ENCODE results near the gene MINDY4. TPM values are rescaled to one million over a fixed set of nuclear protein-coding genes. Genes with fewer than 3 reads are reported as not detected.

MINDY4 gene
- total RNA-seq, 1 donor from 2014 or later: 13.8 TPM

DNA sequence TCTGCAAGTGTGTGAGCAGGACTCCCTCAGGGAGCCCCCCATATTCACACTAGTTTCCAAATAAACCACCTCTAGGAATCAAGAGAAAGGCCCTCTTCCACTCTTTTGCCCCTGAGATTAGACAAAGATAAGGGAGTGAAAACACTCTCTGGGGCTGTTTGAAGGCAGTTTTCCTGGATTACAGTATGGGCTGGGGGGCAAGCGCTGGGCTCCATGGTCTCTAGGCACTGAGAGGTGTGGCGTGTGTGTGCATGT lies 141.4 kb downstream of the MINDY4 start:
- no peaks in the 10 kb centered on the region for H3K27me3 ChIP-seq (ENCODE audit: low read depth)
- no peaks in the 10 kb centered on the region for H3K36me3 ChIP-seq
- TF ChIP-seq, protein P1, sequence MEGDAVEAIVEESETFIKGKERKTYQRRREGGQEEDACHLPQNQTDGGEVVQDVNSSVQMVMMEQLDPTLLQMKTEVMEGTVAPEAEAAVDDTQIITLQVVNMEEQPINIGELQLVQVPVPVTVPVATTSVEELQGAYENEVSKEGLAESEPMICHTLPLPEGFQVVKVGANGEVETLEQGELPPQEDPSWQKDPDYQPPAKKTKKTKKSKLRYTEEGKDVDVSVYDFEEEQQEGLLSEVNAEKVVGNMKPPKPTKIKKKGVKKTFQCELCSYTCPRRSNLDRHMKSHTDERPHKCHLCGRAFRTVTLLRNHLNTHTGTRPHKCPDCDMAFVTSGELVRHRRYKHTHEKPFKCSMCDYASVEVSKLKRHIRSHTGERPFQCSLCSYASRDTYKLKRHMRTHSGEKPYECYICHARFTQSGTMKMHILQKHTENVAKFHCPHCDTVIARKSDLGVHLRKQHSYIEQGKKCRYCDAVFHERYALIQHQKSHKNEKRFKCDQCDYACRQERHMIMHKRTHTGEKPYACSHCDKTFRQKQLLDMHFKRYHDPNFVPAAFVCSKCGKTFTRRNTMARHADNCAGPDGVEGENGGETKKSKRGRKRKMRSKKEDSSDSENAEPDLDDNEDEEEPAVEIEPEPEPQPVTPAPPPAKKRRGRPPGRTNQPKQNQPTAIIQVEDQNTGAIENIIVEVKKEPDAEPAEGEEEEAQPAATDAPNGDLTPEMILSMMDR (IDR thresholded peaks at IDR 0.05): no peak
- DNase-seq: no peak
- ATAC-seq: no peak
- H3K4me3 ChIP-seq: peak overlapping the region; percentile 70
- peak overlapping the region; percentile 83 for H3K27ac ChIP-seq
- peaks cover 44% of the 10 kb centered on the region for H3K4me1 ChIP-seq
- intact Hi-C loops (cut with DNase I): no loop called here
- no peaks in the 10 kb centered on the region for H3K9me3 ChIP-seq

DNA sequence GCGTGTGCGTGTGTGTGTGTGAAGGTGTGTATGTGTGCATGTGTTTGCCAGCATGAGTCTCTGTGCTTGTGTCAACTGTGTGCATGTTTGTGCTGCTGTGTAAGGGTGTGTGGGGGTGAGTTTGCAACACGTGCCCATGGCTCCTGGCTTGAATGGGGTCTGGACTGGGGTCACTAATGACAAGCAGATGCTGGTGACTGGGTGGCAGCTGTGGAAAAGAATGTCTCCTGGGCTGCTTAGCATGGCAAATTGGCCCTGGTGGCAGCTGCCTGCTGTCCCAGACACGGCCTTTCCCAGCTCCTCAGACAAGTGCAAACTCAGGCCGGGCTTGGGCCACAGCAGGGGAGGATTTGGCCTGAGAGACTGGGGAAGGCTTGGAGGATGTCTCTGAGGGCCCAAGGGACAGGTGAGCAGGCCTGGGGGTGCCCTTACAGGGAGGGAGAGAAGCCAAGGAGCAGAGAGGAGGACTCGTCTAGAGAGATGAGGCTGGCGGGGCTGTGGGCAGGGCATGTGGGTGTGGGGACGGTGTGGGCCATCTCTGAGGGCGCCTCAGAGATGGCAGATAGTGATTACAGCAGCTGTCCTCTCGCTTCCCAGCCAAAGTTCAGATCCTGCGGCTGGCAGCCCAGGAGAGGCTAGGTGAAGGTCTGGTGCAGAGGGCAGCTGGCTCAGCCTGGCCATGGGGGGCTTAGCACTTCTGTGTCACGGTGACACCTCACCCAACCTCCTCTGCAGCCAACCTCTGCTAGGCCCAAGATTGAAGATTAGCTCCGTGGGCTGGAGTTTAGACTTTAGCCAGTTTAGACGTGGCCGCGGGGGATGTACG lies 142.0 kb downstream of the MINDY4 start:
- H3K4me3 ChIP-seq: peak overlapping the region; percentile 70
- TF ChIP-seq, protein P1 (IDR thresholded peaks at IDR 0.05): no peak
- no peaks in the 10 kb centered on the region for H3K27me3 ChIP-seq (ENCODE audit: low read depth)
- intact Hi-C loops (cut with DNase I): no loop called here
- H3K9me3 ChIP-seq: no peaks in the 10 kb centered on the region
- H3K4me1 ChIP-seq: peaks cover 42% of the 10 kb centered on the region
- peak overlapping the region; percentile 83 for H3K27ac ChIP-seq
- ATAC-seq: peak in 1 of 2 donors; percentile 3
- no peak for DNase-seq
- H3K36me3 ChIP-seq: peaks cover 1% of the 10 kb centered on the region

DNA sequence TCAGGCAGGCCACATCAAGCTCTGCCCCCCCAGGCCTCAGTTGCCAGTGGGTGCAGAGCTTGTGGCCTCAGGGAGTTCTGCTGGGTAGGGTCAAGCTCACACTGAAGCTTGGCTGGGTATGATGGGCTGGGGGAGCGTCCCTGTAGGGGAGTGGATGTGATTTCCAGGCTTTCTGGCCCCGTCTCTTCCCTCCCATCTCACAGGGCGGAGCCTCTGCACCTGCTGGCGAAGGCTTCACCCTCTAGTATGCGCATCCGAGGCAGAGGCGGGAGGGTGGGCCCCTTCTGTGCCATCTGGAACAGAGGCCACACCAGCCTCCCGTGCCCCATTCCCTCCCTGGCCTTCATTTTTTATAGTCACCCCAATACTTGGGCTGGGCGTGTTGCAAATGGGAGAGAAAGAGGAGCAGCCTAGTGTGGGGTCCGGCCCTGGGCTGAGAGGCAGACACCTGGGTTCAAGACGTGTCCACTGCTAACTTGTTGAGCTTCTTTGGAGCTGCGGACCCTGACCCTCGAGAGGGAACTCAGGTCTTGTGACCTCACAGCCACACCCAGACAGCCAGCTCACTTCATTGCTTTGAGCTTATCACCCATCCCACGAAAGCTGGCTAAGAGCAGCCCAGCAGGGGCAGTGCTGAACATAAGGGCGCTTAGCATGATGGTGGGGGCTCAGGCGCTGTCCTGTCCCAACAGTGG lies 142.8 kb downstream of the MINDY4 start:
- peak in 1 of 2 donors; percentile 24 for ATAC-seq

DNA sequence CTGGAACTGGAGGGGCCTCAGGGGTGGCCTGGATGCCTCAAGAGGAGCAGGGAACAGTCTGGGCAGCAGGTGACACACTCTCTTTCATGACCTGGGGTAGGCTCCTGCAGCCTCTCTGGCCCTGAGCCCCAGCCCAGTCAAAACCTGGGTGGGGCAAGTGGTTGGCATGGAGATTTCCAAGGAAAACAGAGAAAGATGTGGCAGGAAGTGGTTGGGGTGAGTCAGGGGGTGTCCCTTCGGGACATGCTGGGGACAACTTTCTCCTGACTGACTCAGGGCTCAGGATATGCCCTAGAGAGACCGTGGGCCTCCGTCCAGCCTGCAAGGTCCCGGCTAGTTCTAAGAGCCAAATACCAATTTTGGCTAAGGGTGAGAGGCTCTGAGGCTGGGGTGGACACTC lies 143.4 kb downstream of the MINDY4 start:
- intact Hi-C loops (cut with DNase I): no loop called here
- Histone ChIP-seq H3K4me1 (peaks cover 45% of the 10 kb centered on the region), H3K36me3 (peaks cover 5% of the 10 kb centered on the region), H3K27ac (peak overlapping the region; percentile 83), H3K4me3 (peak overlapping the region; percentile 70), H3K9me3 (no peaks in the 10 kb centered on the region), H3K27me3 (ENCODE audit: low read depth) (no peaks in the 10 kb centered on the region)
- ATAC-seq: peak; percentile 3 to 27
- no peak for DNase-seq
- TF ChIP-seq, protein P1 (IDR thresholded peaks at IDR 0.05): no peak

More for the DNA sequence above, 142.8 kb downstream of the MINDY4 start:
- no peaks in the 10 kb centered on the region for H3K27me3 ChIP-seq (ENCODE audit: low read depth)
- H3K27ac ChIP-seq: peak overlapping the region; percentile 83
- H3K9me3 ChIP-seq: no peaks in the 10 kb centered on the region
- intact Hi-C loops (cut with DNase I): no loop called here
- TF ChIP-seq, protein P1 (IDR thresholded peaks at IDR 0.05): no peak
- peaks cover 43% of the 10 kb centered on the region for H3K4me1 ChIP-seq
- H3K36me3 ChIP-seq: peaks cover 5% of the 10 kb centered on the region
- no peak for DNase-seq
- H3K4me3 ChIP-seq: peak overlapping the region; percentile 70

DNA sequence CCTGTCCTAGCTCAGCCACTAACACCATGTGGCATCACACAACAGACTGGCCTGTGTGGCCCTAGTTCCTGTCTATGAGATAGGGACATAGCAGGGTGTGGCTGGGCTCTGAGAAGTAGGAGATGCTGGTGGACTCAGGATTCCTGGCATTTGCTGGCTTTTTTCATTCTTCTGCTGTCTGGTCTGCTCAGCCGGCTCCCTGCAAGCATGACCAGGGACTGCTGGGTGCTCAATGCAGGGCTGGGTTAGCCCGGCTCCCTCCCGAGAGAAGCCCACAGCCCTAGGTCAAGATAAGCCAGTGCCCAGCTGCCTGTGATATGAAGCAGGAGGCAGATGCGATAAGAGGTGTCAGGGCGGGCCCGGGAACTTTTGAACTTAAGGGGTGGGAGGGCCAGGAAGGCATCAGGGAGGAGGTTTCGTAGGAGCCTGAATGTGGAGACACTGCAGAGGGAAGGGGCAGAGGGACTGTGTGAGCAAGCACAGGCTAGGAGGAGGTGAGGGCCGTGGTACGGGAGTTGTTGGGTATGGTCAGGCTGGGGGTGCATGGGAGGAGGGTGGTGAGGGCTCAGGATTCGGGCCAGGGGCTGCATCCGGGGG lies 143.9 kb downstream of the MINDY4 start:
- TF ChIP-seq, protein P1 (IDR thresholded peaks at IDR 0.05): no peak
- no peaks in the 10 kb centered on the region for H3K9me3 ChIP-seq
- intact Hi-C loops (cut with DNase I): no loop called here
- H3K36me3 ChIP-seq: peaks cover 10% of the 10 kb centered on the region
- no peaks in the 10 kb centered on the region for H3K27me3 ChIP-seq (ENCODE audit: low read depth)
- peaks cover 45% of the 10 kb centered on the region for H3K4me1 ChIP-seq
- H3K4me3 ChIP-seq: peak overlapping the region; percentile 70
- peak; percentile 28 for DNase-seq
- H3K27ac ChIP-seq: peak overlapping the region; percentile 83
- no peak for ATAC-seq
